Thoracic aorta (tissue), 2 donors: Measurements from ENCODE around the gene PCMT1. TPM values are rescaled to one million over a fixed set of nuclear protein-coding genes. Genes with fewer than 3 reads are reported as not detected.

Experiments
- ATAC-seq: fragments of 150-250 bp; one replicate; pipeline ENCODE4 v1.8.0; 2017; ENCODE audit warnings: low read depth; ENCODE audit not compliant: insufficient number of reproducible peaks, low FRiP score
- DNase-seq: peaks from one replicate; pipeline ENCODE4 v3.0.0-alpha.2; 2020; ENCODE audit warnings: low spot score
- H3K27ac ChIP-seq, 2 donors: fragments of 200-600 bp; sonication (generic); 1 replicate in 1 of 2; 2 replicates in 1 of 2; pipeline ENCODE4 v1.5.1; 2016; ENCODE audit warnings: mild to moderate bottlenecking in 2 of 2, moderate library complexity in 2 of 2
- H3K27me3 ChIP-seq: fragments of 200-600 bp; sonication (generic); replicated peaks from 2 replicates; pipeline ENCODE4 v1.6.0; 2016; ENCODE audit warnings: mild to moderate bottlenecking; ENCODE audit not compliant: insufficient read depth
- H3K36me3 ChIP-seq: fragments of 200-600 bp; sonication (generic); one replicate; pipeline ENCODE4 v1.5.1; 2016
- H3K4me1 ChIP-seq, 2 donors: fragments of 200-600 bp; sonication (generic); 1 replicate in 1 of 2; 2 replicates in 1 of 2; pipeline versions ENCODE4 v1.5.1 to v1.6.0; 2016; ENCODE audit warnings: low read depth in 2 of 2, mild to moderate bottlenecking in 1 of 2; ENCODE audit not compliant: control insufficient read depth in 1 of 2
- H3K4me3 ChIP-seq: fragments of 200-600 bp; sonication (generic); 2 replicates; pipeline ENCODE4 v1.5.1; 2016; ENCODE audit warnings: mild to moderate bottlenecking
- H3K9me3 ChIP-seq: fragments of 200-600 bp; sonication (generic); 2 replicates; pipeline ENCODE4 v1.5.1; 2016
- total RNA-seq, 2 donors: library from RNA; depleted of rRNA; stranded (reverse); fragments of >200 nt; gene quantifications; one replicate each; pipeline versions ENCODE4 v1.1.0 to v1.2.3, GENCODE V29; 2016
- TF ChIP-seq, protein P1 (sequence below): fragments of 200-600 bp; sonication (generic); IDR thresholded peaks from one replicate; pipeline ENCODE4 v1.5.1; 2019; ENCODE audit warnings: antibody characterized with exemption

PCMT1 gene
- total RNA-seq, 2 donors from 2014 or later, result 40.6 to 86.0 TPM

DNA sequence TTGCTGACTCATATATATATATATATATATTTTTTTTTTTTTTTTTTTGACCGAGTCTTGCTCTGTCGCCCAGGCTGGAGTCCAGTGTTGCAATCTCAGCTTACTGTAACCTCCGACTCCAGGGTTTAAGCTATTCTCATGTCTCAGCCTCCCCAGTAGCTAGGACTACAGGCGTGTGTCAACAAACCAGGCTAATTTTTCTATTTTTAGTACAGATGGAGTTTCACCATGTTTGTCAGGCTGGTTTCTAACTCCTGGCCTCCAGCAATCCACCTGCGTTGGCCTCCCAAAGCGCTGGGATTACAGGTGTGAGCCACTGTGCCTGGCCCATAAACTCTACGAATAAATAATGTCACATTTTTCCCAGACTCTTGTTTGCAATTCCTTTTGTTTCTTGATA lies 109.8 kb downstream of the PCMT1 start:
- TF ChIP-seq, protein P1, sequence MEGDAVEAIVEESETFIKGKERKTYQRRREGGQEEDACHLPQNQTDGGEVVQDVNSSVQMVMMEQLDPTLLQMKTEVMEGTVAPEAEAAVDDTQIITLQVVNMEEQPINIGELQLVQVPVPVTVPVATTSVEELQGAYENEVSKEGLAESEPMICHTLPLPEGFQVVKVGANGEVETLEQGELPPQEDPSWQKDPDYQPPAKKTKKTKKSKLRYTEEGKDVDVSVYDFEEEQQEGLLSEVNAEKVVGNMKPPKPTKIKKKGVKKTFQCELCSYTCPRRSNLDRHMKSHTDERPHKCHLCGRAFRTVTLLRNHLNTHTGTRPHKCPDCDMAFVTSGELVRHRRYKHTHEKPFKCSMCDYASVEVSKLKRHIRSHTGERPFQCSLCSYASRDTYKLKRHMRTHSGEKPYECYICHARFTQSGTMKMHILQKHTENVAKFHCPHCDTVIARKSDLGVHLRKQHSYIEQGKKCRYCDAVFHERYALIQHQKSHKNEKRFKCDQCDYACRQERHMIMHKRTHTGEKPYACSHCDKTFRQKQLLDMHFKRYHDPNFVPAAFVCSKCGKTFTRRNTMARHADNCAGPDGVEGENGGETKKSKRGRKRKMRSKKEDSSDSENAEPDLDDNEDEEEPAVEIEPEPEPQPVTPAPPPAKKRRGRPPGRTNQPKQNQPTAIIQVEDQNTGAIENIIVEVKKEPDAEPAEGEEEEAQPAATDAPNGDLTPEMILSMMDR, result no peak
- H3K27ac ChIP-seq, result no peak overlapping the region
- H3K27me3 ChIP-seq, result no peaks in the 10 kb centered on the region
- H3K4me3 ChIP-seq, result no peak overlapping the region
- no peaks in the 10 kb centered on the region for H3K36me3 ChIP-seq
- DNase-seq (no peak), ATAC-seq (no peak)
- no peaks in the 10 kb centered on the region for H3K9me3 ChIP-seq
- peaks cover 4 to 13% of the 10 kb centered on the region in 2 donors for H3K4me1 ChIP-seq

DNA sequence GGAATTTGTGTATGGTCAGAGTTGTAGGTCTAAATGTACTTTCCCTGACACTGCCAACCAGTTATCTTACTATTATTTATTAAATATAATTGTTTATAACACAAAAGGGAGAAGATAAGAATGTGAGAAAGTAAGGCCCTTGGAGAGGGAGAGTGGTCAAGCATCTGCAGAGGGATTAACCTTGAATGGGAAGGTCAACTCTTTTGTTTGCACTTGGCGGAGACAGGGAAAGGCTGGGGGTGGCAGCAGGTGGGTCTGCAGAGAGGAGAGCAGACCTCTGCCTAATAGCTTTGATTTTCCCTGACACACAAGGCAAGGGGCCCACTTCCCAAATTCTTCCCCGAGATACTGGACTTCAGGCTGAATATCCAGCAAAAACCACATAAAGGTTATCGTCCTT lies 110.4 kb downstream of the PCMT1 start:
- Histone ChIP-seq H3K36me3 (no peaks in the 10 kb centered on the region), H3K27me3 (no peaks in the 10 kb centered on the region), H3K9me3 (no peaks in the 10 kb centered on the region), H3K4me1 (peaks cover 4 to 16% of the 10 kb centered on the region in 2 donors), H3K4me3 (no peak overlapping the region), H3K27ac (no peak overlapping the region)
- TF ChIP-seq, protein P1, result no peak
- ATAC-seq, result no peak
- DNase-seq, result no peak

DNA sequence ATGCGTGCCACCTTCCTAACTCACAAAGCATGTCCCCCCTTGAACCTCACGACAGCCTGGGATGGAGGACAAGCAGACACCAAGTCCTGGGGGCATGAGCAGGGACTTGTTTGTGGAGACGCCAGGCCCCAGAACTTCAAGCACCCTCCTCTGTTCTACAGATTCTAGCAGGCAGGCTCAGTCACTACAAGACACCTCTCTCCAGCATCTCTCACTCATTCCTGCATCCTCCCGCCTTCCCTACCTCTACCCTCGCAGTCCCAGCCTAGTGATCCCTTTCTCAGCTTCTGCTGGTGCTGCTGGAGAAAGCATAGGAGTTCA lies 110.9 kb downstream of the PCMT1 start:
- no peaks in the 10 kb centered on the region for H3K27me3 ChIP-seq
- TF ChIP-seq, protein P1, result no peak

More for the DNA sequence above, 110.9 kb downstream of the PCMT1 start:
- Histone ChIP-seq H3K4me3 (no peak overlapping the region), H3K36me3 (no peaks in the 10 kb centered on the region), H3K4me1 (peaks cover 4 to 15% of the 10 kb centered on the region in 2 donors), H3K27ac (no peak overlapping the region), H3K9me3 (no peaks in the 10 kb centered on the region)
- no peak for DNase-seq
- ATAC-seq, result no peak

Other genes with a start within 250 kb of the PCMT1 start
- gene PPIL4, start 203.7 kb upstream of the PCMT1 start, total RNA-seq, result 10 to 100 TPM; 20.2 to 33.8 TPM
- gene GINM1, start 183.4 kb upstream of the PCMT1 start, total RNA-seq, result 10 to 100 TPM; 52.5 to 81.6 TPM
- 10 to 100 TPM; 15.7 to 37.8 TPM for gene KATNA1, start 101.0 kb upstream of the PCMT1 start, total RNA-seq
- gene LATS1, start 31.6 kb upstream of the PCMT1 start, total RNA-seq, result 10 to 100 TPM; 24.4 to 30.5 TPM
- gene NUP43, start 3.2 kb upstream of the PCMT1 start, total RNA-seq, result 10 to 100 TPM; 18.3 to 26.7 TPM
- 10 to 100 TPM; 22.4 to 31.8 TPM for gene LRP11, start 114.6 kb downstream of the PCMT1 start, total RNA-seq
- gene RAET1E, start 148.4 kb downstream of the PCMT1 start, total RNA-seq, result not detected
- gene RAET1G, start 173.4 kb downstream of the PCMT1 start, total RNA-seq, result not detected
- under 1 TPM in 1 of 2 donors, not detected in 1; 0.41 TPM for gene ULBP2, start 192.3 kb downstream of the PCMT1 start, total RNA-seq
- under 1 TPM in 1 of 2 donors, not detected in 1; 0.14 TPM for gene ULBP1, start 214.2 kb downstream of the PCMT1 start, total RNA-seq